ENCODE results near the gene CPLANE1.
"Not testable (repeated sequence)": the region's sequence is repeated elsewhere in the genome, so short reads cannot be mapped to it uniquely, and the experiment has no call there.

CPLANE1 gene

DNA sequence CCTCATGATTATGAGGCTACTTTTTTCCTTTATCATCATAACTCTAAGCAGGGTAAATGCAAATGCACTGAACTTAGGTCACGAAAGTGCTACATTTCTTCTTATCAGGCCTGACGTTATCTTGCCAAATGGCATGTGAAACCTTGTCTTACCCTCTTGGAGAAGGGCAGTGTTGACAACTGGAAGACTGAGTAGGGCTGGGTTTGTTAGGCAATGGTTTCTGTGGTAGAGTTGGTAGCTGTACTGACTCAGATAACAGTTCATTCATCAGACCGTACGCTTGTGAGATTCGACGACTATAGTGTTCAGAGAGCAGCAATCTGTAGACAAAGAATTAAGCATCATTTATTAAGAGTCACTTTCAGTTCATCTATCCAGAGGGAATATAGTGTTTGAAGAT lies 127.7 kb downstream of the CPLANE1 start:
- no peak for DNase-seq (ENCODE audit: low read depth, low spot score)

DNA sequence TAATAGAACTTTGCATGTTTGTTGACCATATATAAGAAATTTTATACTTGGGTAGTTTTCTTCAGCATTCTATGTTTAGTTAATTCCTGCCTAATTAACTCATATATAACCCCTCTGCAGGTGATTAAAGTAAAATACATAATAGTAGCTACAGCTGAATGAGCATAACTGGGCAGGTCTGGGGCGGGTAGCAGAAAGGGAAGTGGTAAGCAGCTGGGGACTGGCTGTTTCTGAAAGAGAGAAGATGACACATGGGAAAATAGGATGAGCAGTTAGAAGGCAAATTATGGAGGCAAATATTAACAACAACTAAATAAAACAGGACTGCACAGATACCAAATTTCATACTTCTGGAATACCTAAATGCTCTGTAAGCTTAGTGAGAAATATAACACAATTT lies 128.1 kb downstream of the CPLANE1 start:
- DNase-seq (ENCODE audit: low read depth, low spot score): no peak

DNA sequence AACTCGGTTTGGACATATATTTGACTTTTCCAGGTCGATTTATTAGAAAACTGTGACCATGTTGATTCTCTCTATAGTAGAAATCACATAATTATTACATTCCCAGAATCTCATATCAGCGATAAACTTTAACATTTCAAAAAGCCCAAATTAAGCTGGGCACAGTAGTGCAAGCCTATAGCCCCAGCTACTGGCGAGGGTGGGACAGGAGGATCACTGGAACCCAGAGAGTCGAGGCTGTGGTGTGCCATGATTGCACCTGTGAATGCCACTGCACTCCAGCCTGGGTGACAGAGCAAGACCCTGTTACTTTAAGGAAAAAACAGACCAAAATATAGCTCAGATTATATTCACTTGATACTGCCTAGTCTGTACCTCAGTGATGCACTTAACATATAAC lies 128.9 kb downstream of the CPLANE1 start:
- DNase-seq (ENCODE audit: low read depth, low spot score): no peak

DNA sequence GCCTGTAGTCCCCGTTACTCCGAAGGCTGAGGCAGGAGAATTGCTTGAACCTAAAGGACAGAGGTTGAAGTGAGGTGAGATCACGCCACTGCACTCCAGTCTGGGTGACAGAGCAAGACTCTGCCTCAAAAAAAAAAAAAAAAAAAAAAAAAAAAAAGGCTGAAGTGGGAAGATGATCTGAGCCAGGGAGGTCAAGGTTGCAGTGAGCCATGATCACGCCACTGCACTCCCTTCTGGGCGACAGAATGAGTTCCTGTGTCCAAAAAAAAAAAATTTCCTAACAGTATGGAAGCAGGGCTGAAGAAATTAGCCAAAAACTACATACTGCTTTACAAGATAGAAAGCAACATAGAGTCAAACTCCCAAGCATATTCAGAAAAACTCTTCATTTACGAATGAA lies 132.8 kb downstream of the CPLANE1 start:
- no peak for DNase-seq (ENCODE audit: low read depth, low spot score)

DNA sequence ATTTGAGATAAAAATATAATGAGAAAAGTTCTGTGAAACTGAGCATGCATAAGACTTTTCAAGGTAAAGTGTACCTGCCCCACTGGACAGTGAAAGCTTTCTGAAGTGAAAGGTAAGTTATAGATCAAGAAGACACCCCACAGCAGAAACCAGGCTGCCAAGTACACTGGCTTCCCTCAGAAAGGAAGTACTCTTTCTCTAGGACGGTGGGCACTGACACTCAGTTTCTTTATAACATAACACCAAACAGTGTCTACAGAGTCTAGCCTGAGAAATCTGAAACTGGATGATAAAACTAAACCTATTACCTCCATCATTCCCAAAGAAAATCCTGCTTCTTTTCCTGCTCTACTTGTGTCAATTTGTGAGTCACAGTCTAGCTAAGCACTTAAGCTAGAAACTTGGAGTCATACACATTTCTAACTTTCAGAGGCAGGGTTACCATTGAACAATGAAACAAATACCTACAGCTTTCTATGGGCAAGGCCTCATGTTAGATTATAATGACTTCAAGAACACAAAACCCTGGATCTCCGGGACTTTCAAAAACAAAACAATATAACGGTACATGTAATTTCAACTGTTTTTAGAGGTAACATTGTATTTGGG lies 136.7 kb downstream of the CPLANE1 start:
- DNase-seq (ENCODE audit: low read depth, low spot score): no peak

DNA sequence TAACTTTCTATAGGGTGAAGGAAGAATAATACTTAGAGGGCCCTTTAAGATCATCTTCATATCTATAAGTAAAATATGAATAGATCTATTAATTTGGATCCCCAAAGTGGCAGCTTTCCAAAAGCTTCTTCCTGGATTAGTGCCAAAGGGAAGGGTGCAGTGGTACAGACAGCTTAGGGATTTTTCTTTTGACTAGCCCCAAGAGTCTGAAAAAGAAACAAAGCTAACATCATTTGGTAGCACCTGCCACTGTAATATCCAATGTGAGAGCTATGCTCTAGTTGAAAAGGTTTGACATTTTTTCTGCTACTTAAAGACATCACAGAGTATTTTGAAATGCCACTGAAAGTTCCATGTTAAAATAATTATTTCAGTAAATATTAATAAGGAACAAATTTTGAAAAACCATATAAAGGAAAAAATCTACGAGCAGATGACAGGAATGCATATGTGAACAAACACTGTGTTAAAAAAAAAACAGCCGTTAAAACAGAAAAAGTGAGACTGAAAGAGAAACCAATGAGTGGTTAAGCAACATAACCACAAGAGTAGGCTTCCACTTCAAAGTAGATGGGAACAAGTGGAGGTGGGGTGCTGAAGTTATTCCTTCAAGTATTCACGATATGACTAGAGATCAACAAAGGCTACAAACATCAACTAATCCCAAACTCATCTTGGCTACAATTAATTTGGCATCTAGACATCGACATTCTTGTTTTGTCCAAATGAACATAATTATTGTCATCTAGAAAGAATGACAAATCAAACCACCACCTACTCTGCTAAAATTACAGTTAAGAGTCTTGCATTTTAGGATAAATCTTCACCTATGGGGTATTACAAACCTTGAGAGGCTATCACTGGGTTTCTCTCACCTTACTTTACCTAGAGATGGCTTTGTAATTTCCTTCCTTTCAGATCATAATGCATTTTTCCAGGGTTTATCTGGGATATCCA lies 137.5 kb downstream of the CPLANE1 start:
- DNase-seq (ENCODE audit: low read depth, low spot score): no peak

DNA sequence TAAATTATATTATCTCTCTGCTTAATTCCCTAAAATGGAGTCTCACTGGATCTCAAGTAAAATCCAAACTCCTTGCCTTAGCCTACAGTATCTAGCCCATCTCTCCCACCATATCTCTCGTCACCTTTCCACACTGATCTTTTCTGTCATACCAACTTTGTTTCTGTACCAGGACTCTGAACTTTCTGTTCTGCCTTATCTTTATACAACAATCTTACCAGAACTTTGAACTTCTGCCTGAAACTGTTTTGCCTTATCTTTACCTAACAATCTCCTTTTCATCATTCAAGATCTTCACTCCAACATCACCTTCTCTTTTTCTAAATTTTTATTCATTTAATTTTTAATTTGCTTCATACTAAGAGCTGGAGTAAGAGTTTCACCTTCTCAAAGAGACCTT lies 139.0 kb downstream of the CPLANE1 start:
- DNase-seq (ENCODE audit: low read depth, low spot score): no peak

DNA sequence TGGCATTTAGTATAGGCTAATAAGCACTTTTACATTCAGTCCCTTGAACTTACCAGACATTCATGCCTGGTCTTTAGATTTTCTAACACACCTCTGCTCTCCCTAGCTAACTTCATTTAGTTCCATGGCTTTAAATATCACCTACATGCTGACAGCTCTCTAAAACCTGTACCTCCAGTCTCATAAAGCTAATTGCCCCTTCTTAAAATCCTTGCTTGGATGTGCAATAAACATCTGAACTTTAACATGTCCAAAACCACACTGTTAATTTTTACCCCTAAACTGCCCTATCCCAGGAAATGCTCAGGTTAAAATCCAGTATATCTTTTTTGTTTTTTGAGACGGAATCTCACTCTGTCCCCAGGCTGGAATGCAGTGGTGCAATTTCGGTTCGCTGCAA lies 139.8 kb downstream of the CPLANE1 start:
- DNase-seq (ENCODE audit: low read depth, low spot score): no peak

DNA sequence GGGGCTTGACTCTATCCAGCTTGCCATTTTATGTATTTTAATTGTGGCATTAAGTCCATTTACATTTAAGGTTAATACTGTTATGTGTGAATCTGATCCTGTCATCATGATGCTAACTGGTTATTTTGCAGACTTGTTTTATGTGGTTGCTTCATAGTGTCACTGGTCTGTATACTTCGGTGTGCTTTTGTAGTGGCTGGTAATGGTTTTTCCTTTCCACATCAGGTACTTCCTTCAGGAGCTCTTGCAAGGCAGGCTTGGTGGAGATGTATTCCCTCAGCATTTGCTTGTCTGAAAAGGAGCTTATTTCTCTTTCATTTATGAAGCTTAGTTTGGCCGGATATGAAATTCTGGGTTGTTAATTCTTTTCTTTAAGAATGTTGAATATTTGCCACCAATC lies 145.9 kb downstream of the CPLANE1 start:
- DNase-seq (ENCODE audit: low read depth, low spot score): no peak

DNA sequence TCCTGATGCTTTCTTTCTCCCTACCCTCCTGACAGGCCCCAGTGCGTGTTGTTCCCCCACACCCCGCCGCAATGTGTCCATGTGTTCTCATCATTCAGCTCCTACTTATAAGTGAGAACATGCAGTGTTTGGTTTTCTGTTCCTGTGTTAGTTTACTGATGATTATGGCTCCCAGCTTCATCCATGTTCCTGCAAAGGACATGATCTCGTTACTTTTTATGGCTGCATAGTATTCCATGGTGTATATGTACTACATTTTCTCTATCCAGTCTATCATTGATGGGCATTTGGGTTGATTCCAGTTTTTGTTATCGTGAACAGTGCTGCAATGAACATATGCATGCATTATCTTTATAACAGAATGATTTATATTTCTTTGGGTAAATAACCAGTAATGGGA lies 149.9 kb downstream of the CPLANE1 start:
- DNase-seq (ENCODE audit: low read depth, low spot score): not testable (repeated sequence)

DNA sequence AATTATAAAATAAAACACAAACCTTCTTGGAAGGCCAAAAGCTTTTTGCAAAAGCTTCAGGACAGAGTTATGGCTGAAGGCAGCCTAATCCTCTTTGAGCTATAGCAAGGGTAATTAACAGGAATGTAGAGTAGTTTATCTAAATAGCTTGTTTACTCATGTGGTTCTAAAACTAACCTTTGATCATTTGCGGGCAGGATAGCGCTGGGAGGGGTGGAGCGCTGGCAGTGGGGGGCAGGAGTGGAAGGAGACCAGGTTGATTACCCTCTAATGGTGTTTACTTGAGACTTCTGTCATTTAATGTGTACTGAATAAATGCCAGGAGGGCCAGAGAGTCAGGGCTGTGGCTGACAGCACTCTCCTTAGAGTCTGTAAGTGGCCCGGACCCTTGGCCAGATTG lies 155.4 kb downstream of the CPLANE1 start:
- DNase-seq (ENCODE audit: low read depth, low spot score): not testable (repeated sequence)

DNA sequence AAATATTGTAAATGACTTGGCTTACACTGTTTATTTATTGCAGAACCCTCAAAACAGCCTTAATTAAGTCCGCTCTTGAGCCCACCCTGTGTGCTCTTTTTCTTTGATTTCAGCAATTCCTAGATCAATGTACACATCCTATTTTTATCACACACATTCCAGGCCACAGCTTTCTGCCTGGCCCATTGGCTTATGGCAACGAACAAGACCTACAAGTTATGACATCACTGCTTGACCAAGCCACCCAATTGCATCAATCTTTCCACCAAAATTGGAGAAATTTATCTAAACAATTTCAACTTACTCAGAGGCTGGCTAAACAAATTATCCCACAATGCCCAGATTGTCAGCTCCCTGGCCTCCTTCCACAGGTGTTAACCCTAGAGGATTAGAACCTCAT lies 158.4 kb downstream of the CPLANE1 start:
- DNase-seq (ENCODE audit: low read depth, low spot score): no peak

DNA sequence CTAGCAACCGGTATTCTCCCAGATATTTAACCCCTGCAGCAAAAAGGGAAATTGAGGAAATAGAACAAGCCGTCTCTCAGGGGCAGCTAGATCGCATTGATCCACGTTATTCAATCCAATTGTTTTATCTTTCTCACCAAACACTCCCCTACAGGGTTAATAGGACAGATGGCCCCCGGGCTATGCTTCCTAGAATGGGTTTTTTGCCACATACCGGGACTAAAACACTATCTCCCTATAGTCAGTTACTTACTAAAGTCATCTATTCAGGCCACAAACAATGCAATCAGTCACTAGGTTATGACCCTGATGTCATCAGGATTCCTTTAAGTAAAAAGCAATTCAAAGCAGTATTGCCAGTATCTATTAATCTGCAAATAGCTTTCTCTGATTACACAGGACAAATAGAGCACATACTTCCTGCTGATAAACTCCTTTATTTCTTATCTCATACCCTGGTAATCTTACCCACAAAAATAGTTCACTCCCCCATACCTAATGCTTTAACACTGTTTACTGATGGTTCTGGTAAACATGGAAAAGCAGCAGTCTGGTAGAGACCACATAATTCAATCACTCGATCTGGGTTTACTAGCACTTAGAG lies 159.0 kb downstream of the CPLANE1 start:
- no peak for DNase-seq (ENCODE audit: low read depth, low spot score)

DNA sequence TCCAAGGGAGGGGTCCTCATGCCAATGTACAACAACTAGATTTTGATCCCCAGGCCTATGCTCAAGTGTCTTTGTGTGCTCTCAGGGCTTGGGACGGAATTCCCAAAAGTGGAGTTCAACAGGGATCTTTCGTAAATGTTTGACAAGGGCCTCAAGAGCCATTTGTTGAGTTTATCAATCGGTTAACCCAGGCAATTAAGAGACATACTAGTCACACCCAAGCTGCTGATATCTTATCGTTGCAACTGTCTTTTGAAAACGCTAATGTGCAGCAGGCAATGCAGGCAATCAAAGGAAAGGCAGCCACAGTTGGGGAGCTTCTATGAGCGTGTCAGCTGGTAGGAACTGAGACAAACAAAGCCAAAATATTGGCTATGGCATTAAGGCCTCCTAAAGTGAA lies 161.2 kb downstream of the CPLANE1 start:
- no peak for DNase-seq (ENCODE audit: low read depth, low spot score)

DNA sequence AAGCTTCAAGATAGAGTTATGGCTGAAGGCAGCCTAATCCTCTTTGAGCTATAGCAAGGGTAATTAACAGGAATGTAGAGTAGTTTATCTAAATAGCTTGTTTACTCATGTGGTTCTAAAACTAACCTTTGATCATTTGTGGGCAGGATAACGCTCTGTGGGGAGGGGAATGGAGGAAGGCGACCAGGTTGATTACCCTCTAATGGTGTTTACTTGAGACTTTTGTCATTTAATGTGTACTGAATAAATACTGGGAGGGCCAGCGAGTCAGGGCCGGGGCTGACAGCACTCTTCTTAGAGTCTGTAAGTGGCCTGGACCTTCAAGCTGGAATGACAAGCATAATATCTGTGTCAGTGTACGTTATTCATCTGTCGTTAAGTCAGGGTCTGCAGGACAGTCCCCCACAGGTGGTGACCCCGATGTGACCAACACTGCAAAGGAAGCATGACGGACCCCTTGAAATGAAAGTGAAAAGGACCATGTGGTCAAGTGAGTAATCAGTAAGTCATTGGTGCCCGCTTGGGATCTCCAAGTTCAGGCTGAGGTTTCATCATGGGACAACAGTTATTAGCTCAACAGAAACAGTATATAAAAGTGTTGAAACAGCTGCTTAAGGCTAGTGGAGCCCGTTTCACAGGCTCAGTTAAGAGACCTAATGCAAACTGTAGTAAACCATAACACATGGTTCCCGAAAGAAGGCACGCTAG lies 162.6 kb downstream of the CPLANE1 start:
- no peak for DNase-seq (ENCODE audit: low read depth, low spot score)

DNA sequence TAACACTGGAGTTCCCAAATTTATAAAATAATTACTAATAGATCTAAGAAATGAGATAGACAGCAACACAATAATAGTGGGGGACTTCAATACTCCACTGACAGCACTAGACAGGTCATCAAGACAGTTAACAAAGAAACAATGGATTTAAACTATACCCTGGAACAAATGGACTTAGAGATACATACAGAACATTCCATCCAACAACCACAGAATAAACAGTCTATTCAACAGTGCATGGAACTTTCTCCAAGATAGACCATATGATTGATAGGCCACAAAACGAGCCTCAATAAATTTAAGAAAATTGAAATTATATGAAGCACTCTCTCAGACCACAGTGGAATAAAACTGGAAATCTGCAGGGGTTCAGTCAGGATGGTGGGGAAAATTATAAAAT lies 163.2 kb downstream of the CPLANE1 start:
- DNase-seq (ENCODE audit: low read depth, low spot score): not testable (repeated sequence)

DNA sequence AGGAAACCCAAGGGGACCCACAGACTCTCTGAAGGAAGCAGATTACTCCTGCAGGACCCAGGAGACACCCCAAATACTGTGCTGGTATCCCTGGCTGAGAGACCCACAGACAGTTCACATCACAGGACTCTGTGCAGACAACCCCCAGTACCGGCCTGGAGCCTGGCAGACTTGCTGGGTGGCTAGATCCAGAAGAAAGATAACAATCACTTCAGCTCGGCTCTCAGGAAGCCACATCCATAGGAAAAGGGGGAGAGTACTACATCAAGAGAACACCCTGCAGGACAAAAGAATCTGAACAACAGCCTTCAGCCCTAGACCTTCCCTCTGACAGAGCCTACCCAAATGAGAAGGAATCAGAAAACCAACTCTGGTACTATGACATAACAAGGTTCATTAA lies 166.2 kb downstream of the CPLANE1 start:
- DNase-seq (ENCODE audit: low read depth, low spot score): not testable (repeated sequence)

DNA sequence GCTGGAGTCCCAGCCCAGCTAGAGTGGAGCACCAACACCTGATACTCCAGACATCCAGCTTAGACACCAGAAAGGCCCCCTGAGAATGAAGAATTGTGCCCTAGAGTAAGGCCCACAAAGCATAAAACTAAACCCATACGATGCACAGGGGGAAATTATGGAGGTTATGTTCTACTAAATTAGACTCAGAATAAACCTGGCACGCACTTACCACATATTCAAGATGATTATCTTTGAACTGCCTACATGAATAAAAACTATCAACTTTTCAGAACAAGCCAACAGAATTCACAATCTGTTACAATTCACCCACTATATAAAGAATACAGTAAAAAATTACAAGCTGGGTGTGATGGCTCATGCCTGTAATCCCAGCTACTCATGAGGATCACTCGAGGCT lies 168.5 kb downstream of the CPLANE1 start:
- DNase-seq (ENCODE audit: low read depth, low spot score): no peak

DNA sequence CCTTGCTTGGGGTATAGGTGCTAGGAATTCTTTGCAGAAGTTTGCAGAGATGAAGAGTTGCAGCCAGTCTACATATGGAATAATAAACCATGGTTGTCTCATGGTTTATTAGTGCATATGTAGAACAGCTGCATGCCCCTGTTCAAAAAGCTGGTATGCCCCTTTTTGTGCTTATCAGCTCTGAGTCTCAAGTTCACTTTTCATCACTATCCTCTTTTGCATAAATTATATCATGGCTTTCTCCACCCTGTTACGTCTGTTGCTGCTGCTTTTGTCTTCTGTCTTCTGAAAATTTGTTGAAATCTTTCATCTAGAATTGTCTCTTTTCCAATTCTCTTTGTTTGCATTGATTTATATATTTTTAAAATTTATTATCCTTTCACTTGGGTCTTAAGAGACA lies 172.0 kb downstream of the CPLANE1 start:
- DNase-seq (ENCODE audit: low read depth, low spot score): no peak

DNA sequence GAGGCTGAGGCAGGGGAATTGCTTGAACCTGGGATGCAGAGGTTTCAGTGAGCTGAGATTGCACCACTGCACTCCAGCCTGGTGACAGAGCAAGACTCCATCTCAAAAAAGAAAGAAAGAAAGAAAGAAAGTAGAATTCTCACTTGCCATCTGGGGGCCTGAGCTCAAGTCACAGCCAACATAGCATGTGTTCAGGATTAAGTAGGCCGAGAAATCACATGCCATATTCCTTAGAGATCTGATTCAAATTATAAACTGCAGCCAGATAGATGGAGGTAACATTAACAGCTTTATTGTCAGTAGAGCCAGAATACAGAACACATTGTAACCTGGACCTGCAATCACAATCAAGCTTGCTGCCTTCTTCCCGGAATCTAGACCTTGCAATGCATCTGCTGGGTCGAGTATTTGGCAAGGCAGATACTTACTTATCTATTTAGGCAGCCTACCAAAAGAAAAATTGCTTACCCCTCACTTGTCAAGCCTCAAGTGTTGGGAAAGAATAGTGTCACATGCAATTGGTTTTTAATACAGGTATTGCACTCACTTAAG lies 173.7 kb downstream of the CPLANE1 start:
- DNase-seq (ENCODE audit: low read depth, low spot score): no peak

DNA sequence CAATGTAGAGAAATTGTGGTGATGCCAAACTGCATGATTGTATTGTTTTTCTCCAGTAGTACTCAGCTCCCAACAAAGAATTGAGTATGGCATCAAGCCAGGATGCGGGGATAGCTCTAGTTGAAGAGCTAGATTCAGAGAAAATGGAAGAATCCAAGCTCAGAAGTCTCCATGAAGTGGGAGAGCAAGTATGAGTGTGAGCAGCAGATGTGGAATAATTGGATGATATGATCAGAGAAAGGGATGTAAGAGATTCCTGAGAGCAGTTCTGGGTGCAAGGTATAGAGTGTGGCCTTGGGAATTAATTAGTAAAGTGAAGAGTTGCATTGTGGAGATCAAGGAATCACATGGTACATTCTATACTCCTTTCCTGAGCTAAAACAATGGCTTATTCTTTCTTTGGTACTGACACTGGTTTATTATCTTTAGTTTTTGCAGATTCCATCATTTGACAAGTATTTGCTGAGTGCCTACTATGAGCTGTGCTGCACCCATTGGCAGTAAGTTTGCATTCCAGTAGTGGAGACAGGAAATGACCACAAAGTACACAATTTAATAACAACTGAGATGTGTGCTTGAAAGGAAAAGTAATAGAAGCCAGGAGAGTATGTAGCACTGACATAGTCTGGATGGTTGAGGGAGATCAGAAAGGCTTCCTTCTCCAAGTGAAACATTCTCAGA lies 177.1 kb downstream of the CPLANE1 start:
- DNase-seq (ENCODE audit: low read depth, low spot score): no peak
